GM23338 (cell line): Measurements from ENCODE around the gene DHX58. TPM values are rescaled to one million over a fixed set of nuclear protein-coding genes. Genes with fewer than 3 reads are reported as not detected.

Experiments used
- ATAC-seq: fragments of 200-7000 bp; cut with Tn5 transposase; 3 replicates; pipeline ENCODE4 v1.9.1; 2020
- DNase-seq: peaks from one replicate; pipeline ENCODE4 v3.0.0-alpha.2; 2015; ENCODE audit warnings: low spot score
- H2AFZ ChIP-seq: fragments of 200-600 bp; sonication (generic); 2 replicates; pipeline ENCODE4 v1.8.0; 2016; ENCODE audit warnings: antibody characterized with exemption, mild to moderate bottlenecking, moderate library complexity
- H3F3A ChIP-seq: fragments of 200-600 bp; sonication (generic); replicated peaks from 2 replicates; pipeline ENCODE4 v1.8.0; 2017; ENCODE audit warnings: antibody characterized with exemption, mixed run types, low read depth
- H3K27ac ChIP-seq: fragments of 200-600 bp; sonication (generic); 2 replicates; pipeline ENCODE4 v1.6.1; 2016; ENCODE audit warnings: low read depth
- H3K27me3 ChIP-seq: fragments of 200-600 bp; sonication (generic); 2 replicates; pipeline ENCODE4 v1.8.0; 2016; ENCODE audit warnings: mild to moderate bottlenecking, mixed run types, moderate library complexity; ENCODE audit not compliant: insufficient read depth
- H3K36me3 ChIP-seq: fragments of 200-600 bp; sonication (generic); 2 replicates; pipeline ENCODE4 v1.8.0; 2016; ENCODE audit warnings: mild to moderate bottlenecking; ENCODE audit not compliant: insufficient read depth
- H3K4me1 ChIP-seq: fragments of 200-600 bp; sonication (generic); 2 replicates; pipeline ENCODE4 v1.8.0; 2016; ENCODE audit warnings: mild to moderate bottlenecking, moderate library complexity; ENCODE audit not compliant: insufficient read depth
- H3K4me2 ChIP-seq: fragments of 200-600 bp; sonication (generic); 2 replicates; pipeline ENCODE4 v1.7.1; 2017; ENCODE audit warnings: mixed run types
- H3K4me3 ChIP-seq: fragments of 200-600 bp; sonication (generic); 2 replicates; pipeline ENCODE4 v1.6.1; 2016; ENCODE audit warnings: mixed run types
- H3K79me2 ChIP-seq: fragments of 200-600 bp; sonication (generic); replicated peaks from 2 replicates; pipeline ENCODE4 v1.8.0; 2017; ENCODE audit warnings: mild to moderate bottlenecking; ENCODE audit not compliant: insufficient read depth
- H3K9me2 ChIP-seq: fragments of 200-600 bp; sonication (generic); 2 replicates; pipeline ENCODE4 v1.8.0; 2017; ENCODE audit not compliant: insufficient read depth
- H4K20me1 ChIP-seq: fragments of 200-600 bp; sonication (generic); replicated peaks from 2 replicates; pipeline ENCODE4 v1.8.0; 2017; ENCODE audit warnings: mild to moderate bottlenecking; ENCODE audit not compliant: insufficient read depth
- H3K27ac Mint-ChIP-seq: 2 replicates; pipeline ENCODE4 v1.8.0; 2020; ENCODE audit warnings: inconsistent platforms, mild to moderate bottlenecking, moderate library complexity, mixed read lengths
- H3K27me3 Mint-ChIP-seq: 3 replicates; pipeline ENCODE4 v1.8.0; 2022; ENCODE audit warnings: low read depth, mild to moderate bottlenecking, moderate library complexity, mixed read lengths, inconsistent platforms; ENCODE audit not compliant: insufficient read depth, poor library complexity
- H3K36me3 Mint-ChIP-seq: 3 replicates; pipeline ENCODE4 v1.8.0; 2021; ENCODE audit warnings: low read depth, mild to moderate bottlenecking, inconsistent platforms, moderate library complexity, mixed read lengths
- H3K4me1 Mint-ChIP-seq: 3 replicates; pipeline ENCODE4 v1.8.0; 2020; ENCODE audit warnings: mild to moderate bottlenecking, inconsistent platforms, mixed read lengths
- H3K4me3 Mint-ChIP-seq: 3 replicates; pipeline ENCODE4 v1.8.0; 2021; ENCODE audit warnings: moderate library complexity, mild to moderate bottlenecking, inconsistent platforms, mixed read lengths
- H3K9me3 Mint-ChIP-seq: 3 replicates; pipeline ENCODE4 v1.8.0; 2020; ENCODE audit warnings: moderate library complexity, mild to moderate bottlenecking, inconsistent platforms, mixed read lengths
- CREB1 ChIP-seq: fragments of 250-450 bp; sonication (Bioruptor Pico); IDR thresholded peaks from 2 replicates; pipeline ENCODE4 v1.5.0; 2020; ENCODE audit warnings: low read depth, mild to moderate bottlenecking, moderate library complexity
- CTCF ChIP-seq, 2 experiments: fragments of 200-600 bp in 1 of 2; sonication (generic) in 1 of 2; conservative IDR thresholded peaks; 2 replicates each; pipeline versions ENCODE4 v1.5.1 to v1.6.1; 2016 to 2017; ENCODE audit warnings: antibody characterized with exemption in 2 of 2, low read depth in 2 of 2, mild to moderate bottlenecking in 2 of 2, moderate library complexity in 1 of 2
- ETS1 ChIP-seq: IDR thresholded peaks from 2 replicates; pipeline ENCODE4 v1.6.1; 2016; ENCODE audit warnings: antibody characterized with exemption
- EZH2phosphoT487 ChIP-seq: fragments of 200-600 bp; sonication (generic); IDR thresholded peaks from one replicate; pipeline ENCODE4 v1.8.1; 2018; ENCODE audit warnings: antibody characterized with exemption; ENCODE audit not compliant: unreplicated experiment
- JUNB ChIP-seq: IDR thresholded peaks from one replicate; pipeline ENCODE4 v1.6.1; 2016; ENCODE audit warnings: antibody characterized with exemption; ENCODE audit not compliant: unreplicated experiment
- NANOG ChIP-seq: IDR thresholded peaks from 2 replicates; pipeline ENCODE4 v1.6.1; 2016; ENCODE audit warnings: antibody characterized with exemption, borderline replicate concordance
- POLR2AphosphoS5 ChIP-seq: IDR thresholded peaks from 2 replicates; pipeline ENCODE4 v1.6.1; 2016; ENCODE audit warnings: antibody characterized with exemption, low read depth
- REST ChIP-seq: IDR thresholded peaks from one replicate; pipeline ENCODE4 v1.6.1; 2018; ENCODE audit warnings: antibody characterized with exemption; ENCODE audit not compliant: unreplicated experiment
- STAT1 ChIP-seq: IDR thresholded peaks from one replicate; pipeline ENCODE4 v1.6.1; 2016; ENCODE audit warnings: antibody characterized with exemption; ENCODE audit not compliant: unreplicated experiment
- ZNF114 ChIP-seq: fragments of 250-450 bp; sonication (Bioruptor Pico); IDR thresholded peaks from 2 replicates; pipeline ENCODE4 v1.5.0; 2020; ENCODE audit warnings: mild to moderate bottlenecking, moderate library complexity
- ZNF331 ChIP-seq: fragments of 250-450 bp; sonication (Bioruptor Pico); IDR thresholded peaks from 2 replicates; pipeline ENCODE4 v1.5.0; 2020; ENCODE audit warnings: low read depth, mild to moderate bottlenecking, moderate library complexity
- ZNF462 ChIP-seq: fragments of 250-450 bp; sonication (Bioruptor Pico); IDR thresholded peaks from 2 replicates; pipeline ENCODE4 v1.5.0; 2020; ENCODE audit warnings: mild to moderate bottlenecking, moderate library complexity
- polyA plus RNA-seq: library from polyadenylated mRNA; unstranded; fragments of >200 nt; fragmentation: Nextera tagmentation; extraction: Ambion mirVana; gene quantifications from 2 replicates; pipeline ENCODE4 v1.2.1, GENCODE V29; 2016
- total RNA-seq: library from RNA; depleted of rRNA; stranded (reverse); fragments of >200 nt; shearing (Covaris generic); gene quantifications from 2 replicates; pipeline ENCODE4 v1.2.3, GENCODE V29; 2014

The DHX58 gene
- total and polyA plus RNA-seq, 2 experiments from 2014 or later, result 4.1 to 6.6 TPM

GRCh38 chr17:42111265-42111636 is 1.3 kb downstream of the DHX58 start:
- 0 out of 2 replicates have a peak, but pooled peaks cover 3% of the 10 kb centered on the region for H4K20me1 ChIP-seq
- peaks cover 27% of the 10 kb centered on the region for H3K27me3 Mint-ChIP-seq
- H3K4me2 ChIP-seq, result no peak overlapping the region
- peaks cover 14% of the 10 kb centered on the region for H3K4me1 ChIP-seq
- H3K4me3 ChIP-seq, result no peak overlapping the region
- H3K36me3 Mint-ChIP-seq, result peaks cover 14% of the 10 kb centered on the region
- H3F3A ChIP-seq, result 0 out of 2 replicates have a peak, but pooled peaks cover 13% of the 10 kb centered on the region
- no peak overlapping the region for H3K27ac Mint-ChIP-seq
- H3K4me1 Mint-ChIP-seq, result peaks cover 27% of the 10 kb centered on the region
- H3K9me2 ChIP-seq, result no peaks in the 10 kb centered on the region
- no peak overlapping the region for H3K4me3 Mint-ChIP-seq
- no peak for DNase-seq
- no peak for TF ChIP-seq REST
- no peak for TF ChIP-seq ZNF462 (CRISPR knock-in tag)
- TF ChIP-seq ZNF114 (CRISPR knock-in tag), result no peak
- TF ChIP-seq EZH2phosphoT487, result no peak
- TF ChIP-seq NANOG, result no peak
- no peak for TF ChIP-seq POLR2AphosphoS5
- TF ChIP-seq CREB1 (CRISPR knock-in tag), result no peak
- no peak for TF ChIP-seq CTCF (conservative IDR thresholded peaks at IDR 0.05; ENCODE audit: low read depth in 2 of 2)
- TF ChIP-seq JUNB, result no peak
- no peak for TF ChIP-seq STAT1
- TF ChIP-seq ZNF331 (CRISPR knock-in tag), result no peak
- TF ChIP-seq ETS1, result no peak
- no peaks in the 10 kb centered on the region for H3K9me3 Mint-ChIP-seq
- H3K36me3 ChIP-seq, result no peaks in the 10 kb centered on the region; the same call in 1 of the 2 replicates
- no peaks in the 10 kb centered on the region for H3K27me3 ChIP-seq
- ATAC-seq, result no peak
- H3K27ac ChIP-seq, result no peak overlapping the region
- no peak overlapping the region for H2AFZ ChIP-seq
- no peaks in the 10 kb centered on the region for H3K79me2 ChIP-seq
